Fibroblast of villous mesenchyme (primary cell): ENCODE measurements around the gene SLX1B. TPM values are rescaled to one million over a fixed set of nuclear protein-coding genes. Genes with fewer than 3 reads are reported as not detected.

Source experiments
- small RNA-seq: library from RNA; depleted of rRNA; stranded (forward); fragments of <200 nt; gene quantifications from one replicate; pipeline ENCODE3, GENCODE V24; 2012
- total RNA-seq: library from RNA; depleted of rRNA; stranded (reverse); fragments of >200 nt; gene quantifications from 2 replicates; pipeline ENCODE4 v1.2.3, GENCODE V29; 2012

The SLX1B gene
- total RNA-seq, 1 donor = 6.5 TPM

Small RNA genes lying within 50 kb of the gene (small RNA-seq; reads per million reads assigned to genes)
- gene AC133555.2 = not detected

Other genes starting within 250 kb of the SLX1B start
- under 0.01 TPM in 2 replicates for gene NPIPB11, start 47.8 kb upstream of the SLX1B start, total RNA-seq
- gene BOLA2, start 182 bp upstream of the SLX1B start, total RNA-seq = 20.3 and 38.7 TPM in 2 replicates
- gene SULT1A4, start 5.4 kb downstream of the SLX1B start, total RNA-seq = 0.43 and 1.6 TPM in 2 replicates
- gene NPIPB12, start 51.9 kb downstream of the SLX1B start, total RNA-seq = 15.1 and 18.4 TPM in 2 replicates
- not detected in 2 replicates for gene SPN, start 208.7 kb downstream of the SLX1B start, total RNA-seq
- 95.3 and 123 TPM in 2 replicates for gene QPRT, start 224.6 kb downstream of the SLX1B start, total RNA-seq